ENCODE data around the gene HOXD11.

HOXD11 gene

DNA sequence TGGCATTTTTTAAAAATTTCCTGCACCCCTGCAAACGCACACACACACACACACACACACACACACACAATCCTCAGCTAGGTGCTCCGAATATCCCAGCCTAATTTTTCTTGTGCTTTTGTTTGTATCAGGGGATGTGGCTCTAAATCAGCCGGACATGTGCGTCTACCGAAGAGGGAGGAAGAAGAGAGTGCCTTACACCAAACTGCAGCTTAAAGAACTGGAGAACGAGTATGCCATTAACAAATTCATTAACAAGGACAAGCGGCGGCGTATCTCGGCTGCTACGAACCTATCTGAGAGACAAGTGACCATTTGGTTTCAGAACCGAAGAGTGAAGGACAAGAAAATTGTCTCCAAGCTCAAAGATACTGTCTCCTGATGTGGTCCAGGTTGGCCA lies 12.7 kb upstream of the HOXD11 start:
- DNase-seq = no peak

DNA sequence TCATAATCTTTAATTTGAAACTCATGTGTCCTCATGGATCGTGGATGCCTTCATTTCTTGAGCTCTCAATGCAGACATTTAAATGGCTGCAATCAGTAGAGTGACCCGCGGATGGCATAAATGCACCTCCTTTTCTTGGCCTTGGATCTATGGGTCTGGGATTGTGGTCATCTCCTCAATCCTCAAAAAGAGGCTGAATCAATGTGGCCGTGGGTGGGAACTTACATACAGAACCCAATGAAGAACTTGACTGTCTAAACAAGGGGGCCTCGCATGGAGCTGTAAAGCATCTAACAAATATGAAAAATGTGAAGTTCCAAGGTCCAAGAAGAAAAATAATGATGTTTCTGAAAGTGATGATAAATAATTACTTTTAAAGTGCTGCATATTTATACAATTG lies 11.7 kb upstream of the HOXD11 start:
- no peak for DNase-seq

GRCh38 chr2:176096243-176096985 lies 10.7 kb upstream of the HOXD11 start:
- no peak for DNase-seq

GRCh38 chr2:176096986-176097819 lies 9.9 kb upstream of the HOXD11 start:
- peak; percentile 82 for DNase-seq

DNA sequence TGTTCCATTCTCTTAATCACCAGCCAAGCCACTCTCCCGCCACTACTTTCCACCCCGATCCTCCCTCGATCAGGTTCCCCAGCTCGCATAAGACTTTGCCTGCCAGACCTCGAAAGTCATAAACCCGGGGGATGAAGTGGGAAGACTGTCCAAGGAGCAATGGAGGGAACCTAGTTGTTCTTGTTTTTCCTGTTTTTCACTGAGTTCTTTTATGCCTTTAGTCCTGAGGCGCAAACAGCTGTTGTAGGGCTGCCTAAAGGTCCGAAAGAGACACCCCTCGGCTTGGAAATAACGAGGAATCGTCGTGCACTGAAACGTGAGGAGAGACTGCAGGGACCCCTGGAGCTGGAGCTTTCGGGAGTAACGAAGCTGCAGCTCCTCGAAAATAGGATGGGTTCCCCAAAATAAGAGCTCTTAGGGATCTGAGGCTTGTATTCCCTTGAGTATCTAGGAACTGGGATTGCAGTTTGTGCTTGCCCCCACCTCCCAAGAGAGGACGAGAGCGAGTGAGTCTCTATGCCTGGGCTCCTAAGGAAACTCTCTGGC lies 9.2 kb upstream of the HOXD11 start:
- no peak for DNase-seq

GRCh38 chr2:176098366-176099158 lies 8.5 kb upstream of the HOXD11 start:
- DNase-seq = peak; percentile 58

DNA sequence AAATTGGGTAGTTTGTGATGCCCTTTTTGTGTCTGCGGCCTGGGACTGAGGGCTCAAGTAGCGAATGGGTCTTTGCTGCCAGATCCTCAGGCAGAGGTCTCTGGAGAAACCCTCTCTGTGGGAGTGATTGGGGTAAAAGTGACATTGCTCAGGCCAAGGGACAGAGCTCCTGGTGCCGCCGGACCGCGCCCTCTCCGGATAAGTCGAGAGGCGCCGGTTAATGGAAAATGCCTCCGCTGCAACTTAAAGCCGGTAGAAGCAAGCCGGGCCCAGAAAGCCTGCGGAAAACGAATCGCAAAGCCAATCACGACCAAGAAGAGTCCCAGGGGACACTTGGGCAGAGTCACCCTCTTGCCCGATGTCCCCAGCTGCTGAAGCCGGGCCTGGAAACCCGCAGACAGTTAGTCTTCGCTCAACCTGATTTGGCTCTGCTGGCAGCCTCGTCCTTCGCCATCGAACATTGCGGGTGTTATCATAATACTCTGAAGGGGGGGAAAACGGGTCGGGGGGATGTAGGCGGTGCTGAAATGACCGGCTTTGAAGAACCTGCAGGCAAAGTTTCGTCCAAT lies 7.8 kb upstream of the HOXD11 start:
- no peak for DNase-seq

DNA sequence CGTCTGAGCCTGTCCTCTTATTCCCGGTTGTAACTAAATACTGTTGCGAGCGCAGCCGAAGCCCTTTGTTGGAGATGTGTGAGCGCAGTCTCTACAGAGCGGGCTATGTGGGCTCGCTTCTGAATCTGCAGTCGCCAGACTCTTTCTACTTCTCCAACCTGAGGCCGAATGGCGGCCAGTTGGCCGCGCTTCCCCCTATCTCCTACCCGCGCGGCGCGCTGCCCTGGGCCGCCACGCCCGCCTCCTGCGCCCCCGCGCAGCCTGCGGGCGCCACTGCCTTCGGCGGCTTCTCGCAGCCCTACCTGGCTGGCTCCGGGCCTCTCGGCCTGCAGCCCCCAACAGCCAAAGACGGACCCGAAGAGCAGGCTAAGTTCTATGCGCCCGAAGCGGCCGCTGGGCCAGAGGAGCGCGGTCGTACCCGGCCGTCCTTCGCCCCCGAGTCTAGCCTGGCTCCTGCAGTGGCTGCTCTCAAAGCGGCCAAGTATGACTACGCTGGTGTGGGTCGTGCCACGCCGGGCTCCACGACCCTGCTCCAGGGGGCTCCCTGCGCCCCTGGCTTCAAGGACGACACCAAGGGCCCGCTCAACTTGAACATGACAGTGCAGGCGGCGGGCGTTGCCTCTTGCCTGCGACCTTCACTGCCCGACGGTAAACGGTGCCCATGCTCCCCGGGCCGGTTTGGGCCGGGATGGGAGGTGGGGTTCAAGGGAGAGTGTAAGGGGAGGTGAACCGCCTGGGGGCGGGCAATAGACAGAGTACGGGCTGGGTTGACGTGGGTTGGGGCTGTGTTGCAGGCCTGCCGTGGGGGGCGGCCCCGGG lies 7.1 kb upstream of the HOXD11 start, which contains the start of gene HOXD12:
TSS of gene HOXD12 (plus strand) at position 68 of the 819 bp plus-strand sequence. CDS start at position 75, 7 bp downstream.
- DNase-seq = peak; percentile 59

GRCh38 chr2:176100547-176101140 lies 6.4 kb upstream of the HOXD11 start:
- peak; percentile 59 for DNase-seq

GRCh38 chr2:176101216-176101830 lies 5.8 kb upstream of the HOXD11 start:
- DNase-seq = no peak

- no peak for DNase-seq
These were observed 5.2 kb upstream of the HOXD11 start for GRCh38 chr2:176101842-176102241.

GRCh38 chr2:176102309-176102866 lies 4.7 kb upstream of the HOXD11 start:
- DNase-seq = no peak

DNA sequence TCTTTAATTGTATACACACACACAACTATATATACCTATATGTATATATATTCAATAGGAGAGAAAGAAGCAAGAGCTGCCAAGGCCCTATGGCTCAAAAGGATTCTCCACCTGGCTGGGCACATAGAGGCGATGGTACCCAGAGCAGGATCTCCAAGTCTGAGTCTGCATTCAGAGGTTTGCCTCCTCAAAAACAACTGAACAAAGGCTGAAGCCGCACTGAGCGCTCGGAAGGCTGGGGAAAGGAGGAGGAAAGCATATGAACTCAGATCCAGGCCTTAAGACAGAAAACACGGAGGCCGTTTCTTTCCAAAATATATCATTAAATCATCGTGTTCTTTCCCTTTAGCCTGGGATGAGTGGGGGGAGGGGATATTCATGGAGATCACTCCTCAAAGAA lies 3.9 kb upstream of the HOXD11 start:
- no peak for DNase-seq

GRCh38 chr2:176103742-176104315 lies 3.3 kb upstream of the HOXD11 start:
- no peak for DNase-seq

DNA sequence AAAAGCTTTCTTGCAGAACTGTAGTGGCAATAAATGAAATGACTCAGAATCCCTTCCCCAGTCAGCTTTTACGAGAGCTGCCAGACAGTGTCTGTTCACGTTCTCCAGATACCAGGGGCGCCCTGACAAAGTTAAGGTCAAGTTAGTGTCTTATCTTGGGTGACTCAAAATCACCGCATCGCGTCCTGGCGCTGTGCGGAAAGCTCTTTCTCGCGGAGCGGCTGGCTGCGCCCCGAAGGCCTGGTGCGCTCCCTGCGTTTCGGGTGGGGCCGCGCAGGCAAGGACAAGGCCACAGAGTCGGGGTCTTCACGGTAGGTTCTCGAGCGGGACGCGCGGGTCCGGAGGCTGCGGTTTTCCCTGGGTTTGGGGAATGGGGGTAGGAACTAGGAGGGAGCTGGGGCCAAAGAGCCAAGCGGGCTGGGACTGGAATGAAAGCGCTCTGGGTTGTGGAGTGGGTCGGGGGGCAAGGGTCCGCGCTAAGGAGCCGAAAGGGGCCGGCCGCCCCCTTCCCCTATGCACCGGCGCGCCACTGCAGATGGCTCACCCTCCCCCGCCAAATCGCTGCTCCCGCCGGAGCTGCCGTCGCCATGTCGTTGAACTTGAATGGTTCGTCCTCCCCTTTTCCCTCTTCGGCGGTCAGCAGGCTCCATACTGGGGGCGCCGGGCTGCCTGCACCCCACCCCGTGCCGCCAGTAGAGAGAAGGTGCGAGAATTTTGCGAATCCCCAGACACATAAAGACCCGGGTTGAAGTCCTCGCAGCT lies 2.6 kb upstream of the HOXD11 start:
- DNase-seq = peak; percentile 58

DNA sequence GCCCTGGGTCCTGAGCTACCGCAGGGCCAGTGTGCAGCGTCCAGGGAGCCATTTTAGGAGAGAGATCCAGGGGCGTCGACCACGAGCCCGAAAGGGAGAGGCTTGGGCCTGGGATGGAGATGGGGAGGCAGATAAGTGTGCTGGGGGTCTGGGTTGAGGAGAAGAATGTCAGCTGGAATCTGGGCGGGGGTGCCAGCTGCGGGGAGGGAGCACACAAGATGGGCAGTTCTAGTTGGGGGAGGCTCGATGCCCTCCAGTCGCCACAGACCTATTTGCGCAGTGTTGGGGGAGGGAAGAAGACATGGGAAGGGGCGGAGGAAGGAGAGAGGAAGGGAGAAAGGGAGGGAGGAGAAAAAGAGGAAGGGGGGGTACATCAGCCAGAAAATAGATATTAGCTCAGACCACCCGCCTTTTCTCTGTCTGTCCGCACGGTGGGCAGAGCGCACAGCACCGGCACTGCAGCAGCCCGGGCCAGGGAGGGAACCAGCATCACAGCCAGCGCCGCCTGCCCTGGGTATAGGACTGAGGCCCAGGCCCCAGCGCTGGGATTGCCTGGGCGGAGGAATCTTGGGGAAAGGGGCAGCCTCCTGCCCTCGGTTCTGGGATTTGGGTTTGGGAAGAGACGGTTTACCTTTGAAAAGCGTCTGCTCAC lies 1.9 kb upstream of the HOXD11 start:
- DNase-seq = no peak

DNA sequence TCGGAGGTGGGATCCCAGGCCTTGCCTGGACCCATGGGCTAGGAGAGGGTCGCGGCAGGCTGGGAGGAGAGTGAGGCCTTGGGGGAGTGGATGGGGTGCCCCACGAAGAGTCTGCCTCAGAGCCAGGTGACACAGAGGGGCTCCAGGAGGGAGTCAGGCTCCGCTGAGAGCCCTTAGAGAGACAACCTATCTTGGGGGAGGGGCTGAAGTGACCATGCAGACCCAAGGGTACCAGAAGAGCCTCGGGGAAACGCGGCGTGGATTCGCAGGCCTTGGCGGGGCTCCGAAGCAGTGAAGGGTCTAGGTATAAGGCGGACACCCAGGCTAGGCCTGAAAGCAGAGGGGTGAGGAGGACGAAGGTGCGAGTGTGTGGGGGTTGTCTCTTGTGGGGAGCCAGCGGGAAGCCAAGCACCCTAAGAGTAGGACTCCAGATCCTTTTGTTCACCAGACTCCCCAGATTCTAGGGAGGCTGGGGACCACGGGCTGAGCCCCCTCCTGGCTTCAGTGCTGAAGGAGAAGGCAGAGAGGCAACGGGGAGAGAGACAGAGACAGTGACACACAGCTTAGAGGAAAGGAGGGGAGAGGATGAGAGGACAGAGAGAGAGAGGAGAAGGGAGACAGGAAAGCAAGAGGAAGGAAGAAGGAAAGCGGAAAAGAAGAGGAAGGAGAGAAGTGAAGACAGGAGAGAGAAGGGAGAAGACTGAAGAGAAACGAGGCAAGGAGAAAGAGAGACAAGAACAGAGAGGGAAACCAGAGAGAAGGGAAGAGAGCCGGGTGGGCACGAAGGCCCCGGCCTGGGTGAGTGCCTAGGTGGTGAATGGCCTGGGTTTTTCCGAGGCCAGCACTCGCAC lies 1.1 kb upstream of the HOXD11 start:
- no peak for DNase-seq

GRCh38 chr2:176107731-176108181 lies 676 bp downstream of the HOXD11 start:
- no peak for DNase-seq
